ENCODE data around the gene PRR12.

The PRR12 gene

GRCh38 chr19:49646586-49646985 lies 55.6 kb downstream of the PRR12 start:
- no peak for DNase-seq (ENCODE audit: low read depth)
- TF ChIP-seq CTCF (conservative IDR thresholded peaks at IDR 0.05; ENCODE audit: low read depth, low read length), result no peak
- H3K4me3 ChIP-seq (ENCODE audit: low read depth, low read length), result no peak overlapping the region

DNA sequence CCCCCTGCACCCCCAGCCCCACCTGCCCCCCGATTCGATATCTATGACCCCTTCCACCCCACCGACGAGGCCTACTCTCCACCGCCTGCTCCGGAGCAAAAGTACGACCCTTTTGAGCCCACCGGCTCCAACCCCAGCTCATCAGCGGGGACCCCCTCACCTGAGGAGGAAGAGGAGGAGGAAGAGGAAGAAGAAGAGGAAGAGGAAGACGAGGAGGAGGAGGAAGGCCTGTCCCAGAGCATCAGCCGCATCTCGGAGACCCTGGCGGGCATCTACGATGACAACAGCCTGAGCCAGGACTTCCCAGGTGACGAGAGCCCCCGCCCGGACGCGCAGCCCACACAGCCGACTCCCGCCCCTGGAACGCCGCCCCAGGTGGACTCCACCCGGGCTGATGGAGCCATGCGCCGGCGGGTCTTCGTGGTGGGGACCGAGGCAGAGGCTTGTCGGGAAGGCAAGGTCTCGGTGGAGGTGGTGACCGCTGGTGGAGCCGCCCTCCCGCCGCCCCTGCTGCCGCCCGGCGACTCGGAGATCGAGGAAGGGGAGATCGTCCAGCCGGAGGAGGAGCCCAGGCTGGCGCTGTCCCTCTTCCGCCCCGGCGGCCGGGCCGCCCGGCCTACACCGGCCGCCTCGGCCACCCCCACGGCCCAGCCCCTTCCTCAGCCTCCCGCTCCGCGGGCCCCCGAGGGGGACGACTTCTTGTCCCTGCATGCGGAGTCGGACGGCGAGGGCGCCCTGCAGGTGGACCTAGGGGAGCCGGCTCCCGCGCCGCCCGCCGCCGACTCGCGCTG lies 60.2 kb downstream of the PRR12 start:
- no peak for TF ChIP-seq CTCF (conservative IDR thresholded peaks at IDR 0.05; ENCODE audit: low read depth, low read length)
- H3K4me3 ChIP-seq (ENCODE audit: low read depth, low read length), result no peak overlapping the region
- DNase-seq (ENCODE audit: low read depth), result no peak

DNA sequence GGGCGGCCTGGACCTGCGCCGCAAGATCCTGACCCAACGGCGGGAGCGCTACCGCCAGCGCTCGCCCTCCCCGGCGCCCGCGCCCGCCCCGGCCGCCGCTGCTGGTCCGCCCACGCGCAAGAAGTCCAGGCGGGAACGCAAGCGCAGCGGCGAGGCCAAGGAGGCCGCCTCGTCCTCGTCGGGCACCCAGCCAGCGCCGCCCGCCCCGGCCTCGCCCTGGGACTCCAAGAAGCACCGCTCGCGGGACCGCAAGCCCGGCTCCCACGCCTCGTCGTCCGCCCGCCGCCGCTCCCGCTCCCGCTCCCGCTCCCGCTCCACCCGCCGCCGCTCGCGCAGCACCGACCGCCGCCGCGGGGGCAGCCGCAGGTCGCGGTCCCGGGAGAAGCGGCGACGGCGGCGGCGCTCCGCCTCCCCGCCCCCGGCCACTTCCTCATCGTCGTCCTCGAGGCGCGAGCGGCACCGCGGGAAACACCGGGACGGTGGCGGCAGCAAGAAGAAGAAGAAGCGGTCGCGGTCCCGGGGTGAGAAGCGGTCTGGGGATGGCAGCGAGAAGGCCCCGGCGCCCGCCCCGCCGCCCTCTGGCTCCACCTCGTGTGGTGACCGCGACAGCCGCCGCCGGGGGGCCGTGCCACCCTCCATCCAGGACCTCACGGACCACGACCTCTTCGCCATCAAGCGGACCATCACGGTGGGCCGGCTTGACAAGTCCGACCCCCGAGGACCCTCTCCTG lies 61.0 kb downstream of the PRR12 start:
- DNase-seq (ENCODE audit: low read depth), result no peak
- no peak overlapping the region for H3K4me3 ChIP-seq (ENCODE audit: low read depth, low read length)
- no peak for TF ChIP-seq CTCF (conservative IDR thresholded peaks at IDR 0.05; ENCODE audit: low read depth, low read length)

DNA sequence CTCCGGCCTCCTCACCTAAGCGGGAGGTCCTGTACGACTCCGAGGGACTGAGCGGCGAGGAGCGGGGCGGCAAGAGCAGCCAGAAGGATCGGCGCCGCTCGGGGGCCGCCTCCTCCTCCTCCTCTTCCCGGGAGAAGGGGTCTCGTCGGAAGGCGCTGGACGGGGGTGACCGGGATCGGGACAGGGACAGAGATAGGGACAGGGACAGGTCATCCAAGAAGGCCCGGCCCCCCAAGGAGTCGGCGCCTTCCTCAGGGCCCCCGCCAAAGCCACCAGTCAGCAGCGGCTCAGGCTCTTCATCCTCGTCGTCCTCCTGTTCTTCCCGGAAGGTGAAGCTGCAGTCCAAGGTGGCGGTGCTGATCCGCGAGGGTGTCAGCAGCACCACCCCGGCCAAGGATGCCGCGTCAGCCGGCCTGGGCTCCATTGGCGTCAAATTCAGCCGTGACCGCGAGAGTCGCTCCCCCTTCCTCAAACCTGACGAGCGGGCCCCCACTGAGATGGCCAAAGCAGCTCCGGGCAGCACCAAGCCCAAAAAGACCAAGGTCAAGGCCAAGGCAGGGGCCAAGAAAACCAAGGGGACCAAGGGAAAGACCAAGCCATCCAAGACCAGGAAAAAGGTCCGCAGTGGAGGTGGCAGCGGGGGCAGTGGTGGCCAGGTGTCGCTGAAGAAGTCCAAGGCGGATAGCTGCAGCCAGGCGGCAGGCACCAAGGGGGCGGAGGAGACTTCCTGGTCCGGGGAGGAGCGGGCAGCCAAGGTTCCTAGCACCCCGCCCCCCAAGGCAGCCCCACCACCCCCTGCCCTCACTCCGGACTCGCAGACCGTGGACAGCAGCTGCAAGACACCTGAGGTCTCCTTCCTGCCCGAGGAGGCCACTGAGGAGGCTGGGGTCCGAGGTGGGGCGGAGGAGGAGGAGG lies 61.8 kb downstream of the PRR12 start:
- H3K4me3 ChIP-seq (ENCODE audit: low read depth, low read length), result no peak overlapping the region
- no peak for DNase-seq (ENCODE audit: low read depth)
- TF ChIP-seq CTCF (conservative IDR thresholded peaks at IDR 0.05; ENCODE audit: low read depth, low read length), result no peak

DNA sequence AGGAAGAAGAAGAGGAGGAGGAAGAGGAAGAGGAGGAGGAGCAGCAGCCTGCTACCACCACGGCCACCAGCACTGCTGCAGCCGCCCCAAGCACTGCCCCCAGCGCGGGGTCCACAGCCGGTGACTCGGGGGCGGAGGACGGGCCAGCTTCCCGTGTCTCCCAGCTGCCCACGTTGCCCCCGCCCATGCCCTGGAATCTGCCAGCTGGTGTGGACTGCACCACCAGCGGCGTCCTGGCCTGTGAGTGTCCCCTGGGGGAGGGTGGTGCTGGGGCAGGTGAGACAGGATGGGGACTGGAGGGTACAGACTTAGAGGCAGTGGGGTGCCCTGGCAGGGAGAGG lies 62.5 kb downstream of the PRR12 start:
- no peak overlapping the region for H3K4me3 ChIP-seq (ENCODE audit: low read depth, low read length)
- TF ChIP-seq CTCF (conservative IDR thresholded peaks at IDR 0.05; ENCODE audit: low read depth, low read length), result no peak
- no peak for DNase-seq (ENCODE audit: low read depth)

DNA sequence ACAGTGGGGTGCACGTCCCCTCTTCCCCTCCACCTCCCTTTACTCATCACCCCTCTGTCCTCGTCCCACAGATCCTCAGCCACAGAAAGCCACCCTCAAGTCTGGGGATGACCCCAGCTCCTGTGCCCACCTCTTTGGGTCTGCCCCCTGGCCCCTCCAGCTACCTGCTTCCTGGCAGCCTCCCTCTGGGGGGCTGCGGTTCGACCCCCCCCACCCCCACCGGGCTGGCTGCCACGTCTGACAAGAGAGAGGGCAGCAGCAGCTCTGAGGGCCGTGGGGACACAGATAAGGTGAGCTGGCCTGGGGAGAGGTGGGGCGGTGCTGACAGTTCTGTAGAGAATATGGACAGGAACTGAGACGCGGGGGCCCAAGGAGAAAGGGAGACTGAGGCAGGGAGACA lies 63.6 kb downstream of the PRR12 start:
- no peak for DNase-seq (ENCODE audit: low read depth)
- no peak for TF ChIP-seq CTCF (conservative IDR thresholded peaks at IDR 0.05; ENCODE audit: low read depth, low read length)
- no peak overlapping the region for H3K4me3 ChIP-seq (ENCODE audit: low read depth, low read length)

All from choroid plexus epithelial cell (primary cell).